IPS-NIHi7 (cell line): ENCODE results near the gene CALM1.

Experiments used
- DNase-seq: peaks from one replicate; pipeline ENCODE4 v3.0.0; 2012; ENCODE audit warnings: mixed read lengths; ENCODE audit errors: extremely low spot score

Gene CALM1

DNA sequence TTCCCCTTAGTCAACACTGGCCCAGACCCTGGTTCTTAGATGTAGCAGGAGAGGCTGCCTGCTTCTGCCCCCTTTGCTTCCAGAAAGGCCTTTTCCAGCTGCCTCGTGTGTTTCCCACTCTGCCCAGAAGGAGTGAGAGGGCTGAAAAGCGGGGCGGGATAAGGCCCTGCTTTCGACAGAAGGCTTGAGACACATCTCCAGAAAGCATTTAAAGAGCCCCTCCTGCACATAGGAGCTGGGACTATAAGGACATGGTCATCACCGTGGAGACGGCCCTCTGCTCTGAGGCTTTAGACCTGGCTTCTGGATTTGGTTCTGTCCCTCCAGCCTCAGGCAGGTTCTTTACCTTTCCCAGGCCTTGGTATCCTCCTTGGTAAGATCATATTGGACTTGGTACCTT is 11.9 kb downstream of the CALM1 start:
- no peak for DNase-seq

DNA sequence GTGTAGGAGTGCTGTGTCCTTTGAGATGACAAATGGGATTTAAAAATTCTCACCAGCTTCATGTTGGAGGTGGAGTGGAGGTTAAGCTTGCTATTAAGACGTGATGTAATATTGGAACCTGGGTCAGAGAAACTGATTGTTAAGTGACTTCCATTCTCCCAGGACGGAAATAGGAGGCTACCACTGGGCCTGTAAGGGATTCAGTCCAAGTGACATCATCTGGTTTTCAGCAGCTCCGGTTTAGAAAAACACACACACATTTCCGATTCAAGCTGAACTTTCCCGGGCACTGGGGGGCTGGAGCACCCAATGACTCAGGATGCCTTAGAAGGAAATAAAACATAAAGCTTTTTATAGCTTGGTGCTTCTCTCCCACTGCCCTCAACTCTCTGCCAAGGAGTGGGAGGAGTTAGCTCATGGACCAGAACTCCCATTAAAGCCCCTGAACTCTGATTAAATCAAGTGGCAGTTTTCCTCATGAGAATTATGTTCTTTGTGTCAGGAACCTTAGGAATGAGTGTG is 12.4 kb downstream of the CALM1 start:
- no peak for DNase-seq

DNA sequence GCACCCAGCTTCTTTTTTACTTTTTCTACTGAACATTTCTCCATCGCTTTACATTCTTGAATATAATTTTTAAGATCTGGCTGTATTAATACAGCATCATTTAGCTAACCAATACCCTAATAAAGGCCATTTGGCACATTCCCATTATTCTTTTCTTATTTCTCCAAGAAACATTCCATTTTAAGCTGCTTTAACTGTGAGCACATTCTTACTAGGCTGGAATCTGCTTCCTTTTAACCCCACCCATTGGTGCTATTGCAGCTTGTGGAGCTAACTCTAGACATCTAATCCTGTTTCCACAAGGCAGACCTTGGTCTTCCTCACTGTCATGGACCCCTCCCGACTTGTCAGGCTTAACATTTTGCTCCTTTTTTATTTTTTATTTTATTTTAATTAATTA is 15.2 kb downstream of the CALM1 start:
- DNase-seq = no peak

DNA sequence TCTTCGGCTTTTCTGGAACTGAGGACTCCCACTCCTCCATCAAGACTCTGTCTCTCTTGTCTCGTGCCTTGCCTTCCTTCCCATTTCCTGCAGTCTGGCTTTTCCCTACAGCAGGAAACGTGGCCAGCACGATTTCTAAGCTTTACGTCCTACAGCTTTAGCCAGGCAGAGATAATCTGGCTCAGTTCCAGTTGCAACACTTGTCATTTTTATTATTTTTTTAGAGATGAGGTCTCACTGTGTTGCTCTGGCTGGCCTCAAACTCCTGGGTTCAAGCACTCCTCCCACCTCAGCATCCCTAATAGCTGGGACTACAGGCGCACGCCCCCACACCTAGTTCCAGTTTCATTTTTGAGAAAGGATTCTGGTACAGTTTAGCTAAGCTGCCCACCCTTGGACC is 19.9 kb downstream of the CALM1 start:
- no peak for DNase-seq

DNA sequence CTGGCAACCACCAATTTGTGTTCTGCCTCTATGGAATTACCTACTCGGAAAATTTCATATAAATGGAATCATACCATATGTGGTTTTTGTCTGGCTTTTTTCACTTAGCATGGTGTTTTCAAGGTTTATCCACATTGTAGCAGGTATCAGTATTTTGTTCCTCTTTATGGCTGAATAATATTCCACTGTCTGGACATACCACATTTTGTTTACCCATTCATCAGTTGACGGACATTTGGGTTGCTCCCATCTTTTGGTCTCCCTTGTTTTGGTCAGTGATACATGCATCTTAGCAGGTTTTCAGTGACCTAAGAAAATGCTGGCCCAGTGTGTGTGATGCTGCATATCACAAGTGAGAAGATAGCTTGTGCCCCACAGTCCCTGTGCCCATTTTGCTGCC is 21.2 kb downstream of the CALM1 start:
- no peak for DNase-seq

DNA sequence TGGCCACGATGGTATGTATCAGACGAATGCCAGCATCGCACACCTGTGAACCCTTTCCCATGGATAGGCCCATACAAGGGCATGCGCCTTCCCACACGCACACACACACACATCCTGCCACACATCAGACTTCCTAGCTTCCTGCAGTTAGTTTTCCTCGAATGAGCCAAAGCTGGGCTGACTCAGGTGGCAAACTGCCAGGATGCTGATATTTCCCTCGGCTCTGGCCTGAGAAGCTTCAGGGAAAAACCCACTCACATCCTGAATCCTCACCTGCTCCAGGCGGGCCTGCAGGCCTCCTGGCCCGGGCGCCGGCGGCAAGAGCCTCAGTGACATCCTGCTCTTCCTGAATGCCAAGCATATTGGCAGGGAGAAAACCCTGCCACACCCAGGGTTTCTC is 22.4 kb downstream of the CALM1 start:
- DNase-seq = no peak

DNA sequence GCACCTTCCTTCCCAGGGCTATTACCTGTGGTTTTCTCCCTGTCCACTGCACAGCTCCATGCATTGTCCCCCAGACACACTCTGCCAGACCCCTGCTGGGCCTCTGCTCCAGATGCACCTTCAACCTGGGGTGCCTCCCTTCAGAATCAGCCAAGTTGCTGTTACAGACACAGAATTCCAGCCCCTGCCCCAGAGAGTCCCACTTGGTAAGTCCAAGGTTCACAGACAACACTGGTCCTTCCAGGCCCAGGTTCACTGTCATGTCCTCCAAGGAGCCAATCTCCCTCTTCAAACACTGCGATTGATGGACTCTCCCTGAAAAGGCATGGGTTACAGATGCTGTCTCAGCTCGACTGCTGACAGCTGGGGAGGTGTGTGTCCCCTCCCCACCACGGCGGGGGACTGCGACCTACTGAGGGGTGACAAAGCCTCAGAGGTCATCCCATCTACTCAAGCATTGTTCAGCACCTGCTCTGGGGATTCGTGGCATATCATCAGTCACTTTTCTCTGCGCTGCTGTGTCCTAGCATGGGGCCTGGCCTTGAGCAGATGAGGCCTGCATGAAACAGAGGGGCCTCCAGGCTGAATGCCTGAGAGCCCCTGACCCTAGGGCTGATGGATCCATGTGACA is 24.3 kb downstream of the CALM1 start:
- DNase-seq = no peak

DNA sequence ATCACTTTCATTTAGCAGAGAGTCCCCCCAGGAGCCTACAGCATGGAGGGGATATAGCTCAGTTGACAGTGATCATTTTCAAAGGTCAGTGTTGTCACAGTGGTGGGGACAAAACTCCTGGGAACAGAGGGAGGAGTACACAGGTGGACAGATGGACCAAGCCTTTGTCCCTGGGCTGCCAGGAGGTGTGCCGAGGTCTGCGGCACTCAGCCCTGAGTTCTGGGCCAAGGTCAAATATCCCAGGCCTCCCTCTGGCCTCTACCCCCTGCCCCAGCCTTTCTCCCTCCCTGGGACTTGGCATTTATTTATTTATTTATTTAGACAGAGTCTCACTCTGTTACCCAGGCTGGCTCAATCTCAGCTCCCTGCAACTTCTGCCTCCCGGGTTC is 24.8 kb downstream of the CALM1 start:
- DNase-seq = no peak

DNA sequence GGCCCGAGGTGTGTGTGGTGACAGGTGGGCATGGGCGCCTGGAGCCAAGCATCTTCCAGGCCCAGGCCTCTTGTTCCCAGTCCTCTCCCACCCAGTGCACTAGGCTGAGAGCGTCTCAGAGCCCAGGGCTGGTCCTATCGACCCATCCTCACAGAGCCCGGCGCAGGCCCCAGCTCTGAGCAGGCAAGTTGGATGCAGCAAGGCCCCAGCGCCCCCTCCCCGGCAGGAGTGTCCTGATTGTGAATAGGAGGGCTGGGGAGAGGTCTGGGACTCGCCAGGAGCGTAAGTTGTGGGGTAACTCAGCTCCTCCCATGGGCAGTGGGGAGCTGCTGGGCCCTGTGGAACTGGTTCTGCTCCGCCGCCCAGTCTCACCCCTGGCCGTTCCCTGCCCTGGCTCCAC is 26.3 kb downstream of the CALM1 start:
- DNase-seq = no peak

DNA sequence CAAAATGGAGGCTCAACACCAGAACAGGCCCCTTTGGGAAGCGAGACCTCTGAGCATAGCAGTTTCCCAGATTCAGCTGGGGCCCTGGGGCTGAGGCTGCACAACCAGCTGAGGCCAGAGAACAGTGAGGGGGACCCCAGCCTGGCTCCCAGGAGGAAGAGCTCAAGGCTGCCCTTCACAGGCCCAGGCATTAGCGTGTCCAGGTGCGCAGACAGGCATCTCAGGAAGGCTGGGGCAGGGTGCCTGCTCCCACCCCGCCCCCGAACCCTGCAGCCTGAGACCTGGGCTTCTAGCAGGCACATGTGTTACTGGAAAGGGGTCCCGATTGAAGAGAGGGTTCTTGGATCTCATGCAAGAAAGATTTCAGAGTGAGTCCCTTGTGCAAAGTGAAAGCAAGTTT is 27.2 kb downstream of the CALM1 start:
- DNase-seq = no peak

DNA sequence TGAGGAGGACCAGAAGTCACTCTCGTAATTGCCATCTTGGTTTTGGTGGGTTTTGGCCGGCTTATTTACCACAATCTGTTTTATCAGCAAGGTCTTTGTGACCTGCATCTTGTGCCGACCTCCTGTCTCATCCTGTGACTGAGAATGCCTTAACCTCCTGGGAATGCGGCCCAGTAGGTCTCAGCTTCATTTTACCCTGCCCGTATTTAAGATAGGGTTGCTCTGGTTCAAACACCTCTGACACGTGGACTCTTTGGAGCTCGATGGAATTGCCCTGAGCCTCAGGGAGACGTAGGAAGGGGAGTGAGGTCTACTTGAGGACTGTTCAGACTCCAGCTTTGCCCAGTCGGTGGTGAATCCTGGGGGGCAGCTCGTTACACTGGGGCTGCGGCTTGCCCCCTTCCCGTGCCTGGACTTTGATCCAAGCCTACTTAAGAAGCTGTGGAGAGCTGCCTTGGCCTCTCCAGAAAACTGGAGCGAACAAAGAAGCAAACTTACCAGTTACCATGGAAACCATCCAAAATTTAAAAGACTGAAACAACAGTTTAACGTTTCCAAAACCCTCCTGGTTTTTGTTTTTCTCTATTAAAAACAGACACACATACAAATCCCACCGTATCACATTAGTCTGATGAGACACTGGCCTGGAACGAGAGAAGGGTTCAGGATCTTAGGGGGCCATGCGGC is 28.0 kb downstream of the CALM1 start:
- DNase-seq = no peak

DNA sequence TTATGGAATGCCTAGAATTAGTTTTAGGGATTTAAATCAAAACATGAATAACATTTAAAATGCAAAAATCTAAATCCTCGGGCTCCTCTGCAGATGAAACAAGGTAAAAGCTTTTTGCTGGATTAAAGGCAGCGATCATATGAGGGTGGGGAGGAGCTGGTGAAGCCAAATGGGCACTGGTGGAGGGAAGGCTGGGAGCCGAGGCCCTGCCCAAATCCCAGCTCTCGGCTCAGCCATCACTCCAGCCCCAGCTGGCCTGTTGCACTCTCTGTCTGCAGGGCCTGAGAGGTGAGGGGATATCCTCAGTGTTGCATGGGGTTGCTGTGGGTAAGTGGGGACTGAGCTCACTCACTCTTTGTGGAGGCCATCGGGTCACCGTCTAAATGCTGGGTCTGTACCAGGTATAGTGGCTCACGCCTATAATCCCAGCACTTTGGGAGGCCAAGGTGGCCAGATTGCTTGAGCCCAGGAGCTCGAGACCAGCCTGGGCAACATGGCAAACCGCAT is 28.6 kb downstream of the CALM1 start:
- DNase-seq = no peak

DNA sequence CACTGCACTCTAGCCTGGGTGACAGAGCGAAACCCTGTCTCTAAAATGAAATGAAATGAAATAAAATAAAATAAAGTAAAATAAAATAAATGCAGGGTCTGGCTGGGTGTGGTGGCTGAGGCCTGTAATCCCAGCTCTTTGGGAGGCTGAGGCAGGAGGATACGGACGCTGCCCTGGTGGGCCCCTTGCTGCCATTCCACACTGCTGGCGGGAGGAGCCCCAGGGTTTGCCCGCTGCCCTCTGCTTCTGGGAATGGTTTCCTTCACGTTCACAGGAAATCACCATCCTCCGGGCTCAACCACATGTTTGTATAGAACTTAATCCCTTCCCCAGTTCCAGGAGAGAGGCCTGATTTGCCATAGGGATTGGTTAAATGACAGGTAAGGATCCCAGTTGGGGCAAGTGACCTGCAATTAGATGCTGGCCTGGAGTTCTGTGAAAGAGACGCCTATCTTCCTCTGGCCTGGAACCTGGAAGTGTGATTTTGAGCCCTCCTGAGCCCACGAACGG is 29.3 kb downstream of the CALM1 start:
- no peak for DNase-seq

DNA sequence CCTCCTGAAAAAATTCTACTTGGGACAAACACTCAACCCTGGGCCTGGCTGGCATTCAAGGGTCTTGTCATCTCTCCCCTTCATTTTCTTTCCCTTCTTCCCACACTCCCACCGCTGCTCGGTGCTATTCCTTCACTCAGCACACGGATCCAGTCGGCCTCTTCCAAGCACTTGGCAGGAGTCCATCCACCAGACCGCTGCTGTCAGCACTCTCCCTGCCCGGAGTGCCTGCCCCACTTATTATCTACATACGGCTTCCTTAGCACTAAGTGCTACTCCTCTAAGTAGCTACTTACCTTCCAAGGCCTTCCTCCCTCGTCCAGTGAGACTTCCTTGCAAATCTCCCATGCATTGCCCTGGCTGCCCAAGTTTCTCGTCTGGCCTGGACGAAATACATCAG is 29.8 kb downstream of the CALM1 start:
- no peak for DNase-seq

DNA sequence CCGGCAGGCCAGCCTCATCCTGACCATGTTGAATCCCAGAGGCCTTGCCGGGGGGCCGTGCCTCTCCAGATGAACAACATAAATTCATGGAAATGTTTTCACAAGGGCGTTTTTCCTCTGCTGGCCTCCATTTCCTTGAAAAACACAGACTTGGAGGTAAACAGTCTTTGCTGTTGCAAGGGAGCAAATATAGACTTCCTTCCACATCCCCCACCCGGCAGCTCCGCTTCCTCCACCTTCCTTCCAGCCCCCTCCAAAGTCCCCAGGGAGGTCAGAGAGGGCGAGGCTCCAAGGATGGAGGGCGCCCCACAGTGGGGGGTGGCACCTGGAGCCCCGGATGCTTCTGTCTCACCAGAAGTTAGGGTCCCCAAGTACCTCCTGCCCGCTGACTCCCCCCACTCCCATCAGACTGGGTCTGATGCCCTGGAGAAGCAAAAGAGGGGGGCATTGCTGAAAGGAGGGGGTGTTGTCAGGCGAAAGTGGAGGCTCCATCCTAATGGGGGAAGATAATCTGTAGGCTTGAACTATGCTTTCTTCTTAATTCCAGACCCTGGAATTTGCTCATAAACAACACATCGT is 31.1 kb downstream of the CALM1 start:
- DNase-seq = no peak

DNA sequence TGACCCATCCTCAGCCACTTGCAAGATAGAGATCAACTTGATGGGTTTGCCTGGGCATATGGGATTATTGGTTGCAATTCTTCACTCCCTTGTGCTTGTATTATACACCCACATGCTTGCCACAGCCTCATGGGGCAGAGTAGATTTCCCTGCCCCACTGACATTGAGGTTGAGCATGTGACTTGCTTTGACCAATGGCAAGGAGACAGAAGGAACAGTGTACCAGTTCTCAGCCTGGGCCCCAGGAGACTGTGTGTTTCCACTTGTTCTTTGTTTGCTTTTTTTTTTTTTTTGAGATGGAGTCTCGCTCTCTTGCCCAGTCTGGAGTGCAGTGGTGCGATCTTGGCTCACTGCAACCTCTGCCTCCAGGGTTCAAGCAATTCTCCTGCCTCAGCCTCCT is 31.8 kb downstream of the CALM1 start:
- no peak for DNase-seq

DNA sequence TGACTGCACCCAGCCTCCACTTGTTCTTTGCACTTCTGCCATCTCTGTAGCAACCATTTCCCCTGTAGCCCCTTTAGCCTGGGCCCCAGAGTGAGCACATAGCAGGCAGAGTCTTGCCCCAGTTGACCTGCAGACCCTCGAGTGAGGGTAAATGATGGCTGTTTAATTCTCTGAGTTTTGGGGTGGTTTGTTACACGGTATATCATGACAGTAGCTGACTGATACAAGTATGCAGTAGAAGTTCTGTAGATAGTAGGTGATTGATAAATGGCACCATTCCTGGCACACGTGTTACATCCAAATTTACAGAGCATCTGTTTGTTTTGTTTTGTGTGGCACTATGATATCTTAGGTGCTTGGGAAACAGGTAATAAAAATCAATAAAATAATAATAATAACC is 32.4 kb downstream of the CALM1 start:
- no peak for DNase-seq

DNA sequence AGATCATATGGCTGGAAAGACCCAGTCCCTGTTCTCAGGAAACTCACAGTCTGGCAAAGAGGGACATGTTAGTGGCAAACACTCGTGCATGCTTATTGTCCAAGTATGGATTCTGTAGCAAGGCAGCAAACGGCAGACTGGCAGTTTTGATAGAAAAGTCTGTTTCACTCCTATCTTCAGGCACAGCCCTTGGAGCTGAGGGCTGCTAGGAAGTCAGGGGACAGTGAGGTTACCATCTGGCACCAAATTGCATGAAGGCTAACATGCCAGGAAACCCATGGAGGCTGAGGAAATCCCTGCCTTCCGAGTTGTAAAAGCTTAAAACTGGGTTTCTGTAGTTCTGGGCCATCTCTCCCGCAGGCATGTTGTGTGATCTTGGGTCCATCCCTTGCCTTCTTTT is 32.9 kb downstream of the CALM1 start:
- DNase-seq = no peak

DNA sequence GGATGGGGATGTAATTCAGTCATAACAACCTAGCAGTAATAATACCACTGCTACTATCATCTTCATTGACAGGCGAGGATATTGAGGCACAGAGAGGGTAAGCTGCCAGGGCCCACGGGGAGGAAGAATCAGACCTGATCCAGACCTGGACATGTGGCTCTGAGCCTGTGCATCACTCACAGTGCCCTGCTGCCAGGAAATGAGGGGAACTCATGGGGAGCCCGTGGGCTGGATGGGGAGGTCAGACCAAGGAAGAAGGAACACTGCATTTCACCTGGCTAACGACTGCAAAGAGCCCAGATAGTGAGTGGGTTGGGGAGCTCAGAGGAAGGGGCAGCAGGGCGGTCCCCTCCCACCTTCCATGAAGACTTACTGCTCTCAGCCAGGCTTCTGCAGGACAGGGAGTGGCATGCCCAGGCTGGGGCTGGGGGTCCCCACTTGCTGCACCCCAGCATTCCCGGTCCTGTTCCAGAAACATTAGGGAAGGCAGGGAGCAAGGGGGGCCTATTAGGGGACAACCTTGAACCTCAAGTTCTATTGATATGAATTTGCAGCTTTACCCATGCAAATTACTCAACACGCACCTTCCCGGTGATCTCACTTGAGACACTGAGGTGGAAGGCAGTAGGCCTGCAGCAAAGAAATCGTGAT is 37.7 kb downstream of the CALM1 start:
- no peak for DNase-seq

DNA sequence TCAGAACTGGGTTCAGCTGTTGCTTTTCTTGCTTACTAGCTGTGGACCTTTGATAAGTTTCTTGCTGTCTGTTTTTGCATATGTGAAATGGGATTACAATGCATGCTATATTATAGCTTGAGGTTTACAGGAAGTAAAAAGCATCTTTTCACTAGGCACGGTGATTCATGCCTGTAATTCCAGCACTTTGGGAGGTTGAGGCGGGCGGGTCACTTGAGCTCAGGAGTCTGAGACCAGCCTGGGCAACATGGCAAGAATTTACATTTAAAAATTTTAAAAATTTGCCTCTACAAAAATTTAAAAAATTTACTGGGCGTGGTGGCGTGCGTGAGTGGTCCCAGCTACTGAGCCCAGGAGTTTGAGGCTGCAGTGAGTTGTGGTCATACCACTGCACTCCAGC is 42.0 kb downstream of the CALM1 start:
- DNase-seq = no peak

DNA sequence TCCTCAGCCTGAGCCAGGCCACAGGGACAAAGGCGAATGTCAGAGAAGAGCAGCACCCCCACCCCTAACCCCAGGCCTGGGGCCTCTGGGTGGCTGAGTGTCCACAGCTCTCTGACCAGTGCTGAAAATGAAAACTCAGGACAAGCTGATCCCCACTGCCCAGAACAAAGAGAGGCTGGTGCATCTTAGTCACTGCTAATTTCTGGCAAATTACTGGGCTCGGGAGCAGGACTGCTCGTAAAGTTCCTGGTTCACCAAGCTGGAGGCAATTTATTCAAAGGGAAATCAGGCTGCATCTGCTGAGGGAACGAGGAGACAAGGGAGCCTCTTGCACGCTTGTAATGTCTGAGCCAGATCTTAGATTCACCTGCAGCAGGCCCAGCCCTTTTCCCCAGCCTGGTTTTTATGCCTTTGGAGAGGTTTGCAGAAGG is 43.2 kb downstream of the CALM1 start:
- DNase-seq = peak; percentile 42

DNA sequence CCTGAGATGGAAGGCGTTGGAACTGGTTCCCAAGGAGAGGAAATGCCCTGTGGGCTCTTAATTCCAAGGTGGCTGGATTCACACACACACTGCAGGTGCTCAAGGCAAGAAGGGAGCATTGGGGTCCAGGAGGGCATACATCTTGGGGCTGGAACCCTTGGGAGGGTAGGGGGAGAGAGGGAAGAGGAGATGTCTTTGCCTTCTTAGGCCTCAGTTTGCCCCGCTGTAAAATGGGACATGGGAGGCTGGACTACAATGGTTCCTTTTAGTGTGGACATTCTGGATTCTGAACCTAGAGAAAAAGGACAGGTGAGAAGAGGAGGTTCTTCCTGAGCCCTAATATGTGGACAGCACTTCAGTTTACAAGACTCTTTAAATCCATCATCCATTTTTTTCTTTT is 43.8 kb downstream of the CALM1 start:
- DNase-seq = no peak
